Measurements from ENCODE around the gene PHACTR1.

DNA sequence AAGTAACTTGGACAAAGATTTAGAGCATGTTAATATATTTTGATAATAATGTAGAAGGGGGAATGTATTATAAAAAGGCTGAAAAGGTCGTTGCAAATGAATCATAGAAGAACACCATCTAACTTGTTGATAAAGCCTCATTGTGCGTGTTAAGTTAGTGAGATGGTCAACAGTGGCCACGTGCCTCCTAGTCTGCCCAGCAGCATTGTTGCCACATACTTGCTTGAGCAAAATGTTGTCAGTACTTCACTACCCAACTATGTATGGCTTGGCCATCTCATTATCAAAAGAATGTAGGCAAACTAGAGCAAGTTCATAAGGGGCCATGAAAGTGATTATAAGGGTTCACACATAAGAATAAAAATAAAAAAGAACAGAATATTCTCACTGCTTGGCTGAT is 84.6 kb downstream of the PHACTR1 start:
- TF ChIP-seq POLR2A (IDR thresholded peaks at IDR 0.05) (no peak), POLR2AphosphoS5 (IDR thresholded peaks at IDR 0.05) (no peak)
